HCT116 (cell line): ENCODE data around the gene RNF145. TPM values are rescaled to one million over a fixed set of nuclear protein-coding genes. Genes with fewer than 3 reads are reported as not detected.

ENCODE experiments used
- ATAC-seq: fragments of 200-7000 bp; cut with Tn5 transposase; 2 replicates; pipeline ENCODE4 v1.9.1; 2020; ENCODE audit warnings: mild to moderate bottlenecking, moderate library complexity
- BruUV-seq: library from RNA; stranded (reverse); fragments of 400-500 nt; replicated peaks from 2 replicates; lab custom pipeline; 2021; lab: Mats Ljungman, UMichigan
- CTCF ChIA-PET: fragments of 300-600 bp; sonication (Branson Sonifier 250); formaldehyde crosslinking; loops from one replicate; lab custom pipeline; 2021; ENCODE audit warnings: antibody characterized with exemption; lab: Charles Lee
- POLR2A ChIA-PET: fragments of 300-600, 350-600 bp; sonication (Branson Sonifier 250); formaldehyde crosslinking; loops from one replicate; lab custom pipeline; 2021; ENCODE audit warnings: antibody characterized with exemption; lab: Charles Lee
- RAD21 ChIA-PET, 2 experiments: fragments of 300-600 bp; sonication (Branson Sonifier 250); formaldehyde crosslinking; loops; one replicate each; lab custom pipeline; 2023; ENCODE audit warnings: low total read pairs in 2 of 2; ENCODE audit not compliant: uncharacterized antibody in 2 of 2, unreplicated experiment in 2 of 2, low non-redundant PET in 1 of 2; lab: Charles Lee
- DNase-seq: peaks from one replicate; pipeline ENCODE4 v3.0.0-alpha.2; 2010; ENCODE audit warnings: low read depth, low spot score
- H2AFZ ChIP-seq: fragments of 200-600 bp; shearing (Covaris generic), sonication (generic); 2 replicates; pipeline ENCODE4 v1.6.1; 2017; ENCODE audit warnings: low read depth, mixed run types, mixed read lengths, antibody characterized with exemption, low read length; ENCODE audit not compliant: poor library complexity, severe bottlenecking
- H3K27ac ChIP-seq: 2 replicates; pipeline ENCODE4 v1.5.1; 2012; ENCODE audit warnings: low read depth, low read length
- H3K27me3 ChIP-seq: fragments of 200-600 bp; sonication (generic); 2 replicates; pipeline ENCODE4 v1.6.1; 2016; ENCODE audit warnings: mixed run types, low read length, mixed read lengths; ENCODE audit not compliant: insufficient read depth
- H3K36me3 ChIP-seq, 2 experiments: fragments of 200-500 bp in 1 of 2; fragments of 200-600 bp in 1 of 2; sonication (Bioruptor generic) in 1 of 2; sonication (generic) in 1 of 2; 2 replicates each; pipeline versions ENCODE4 v1.5.1 to v1.6.1; 2014 to 2016; ENCODE audit warnings: low read length in 2 of 2, inconsistent platforms in 1 of 2, mixed read lengths in 1 of 2, mixed run types in 1 of 2; ENCODE audit not compliant: insufficient read depth in 2 of 2, control insufficient read depth in 1 of 2
- H3K4me1 ChIP-seq, 2 experiments: fragments of 200-600 bp in 1 of 2; sonication (generic) in 1 of 2; 2 replicates each; pipeline versions ENCODE4 v1.5.1 to v1.6.1; 2012 to 2017; ENCODE audit warnings: low read length in 2 of 2, inconsistent platforms in 1 of 2, mild to moderate bottlenecking in 1 of 2, mixed read lengths in 1 of 2, mixed run types in 1 of 2, moderate library complexity in 1 of 2; ENCODE audit not compliant: insufficient read depth in 2 of 2, control insufficient read depth in 1 of 2
- H3K4me2 ChIP-seq: fragments of 200-600 bp; sonication (generic); 2 replicates; pipeline ENCODE4 v1.6.1; 2017; ENCODE audit warnings: mixed run types, low read length, mixed read lengths
- H3K4me3 ChIP-seq, 2 experiments: fragments of 200-600 bp in 1 of 2; sonication (generic) in 1 of 2; replicated peaks in 1 of 2; 2 replicates each; pipeline ENCODE4 v1.5.1; 2011 to 2016; ENCODE audit warnings: low read length in 2 of 2, control low read depth in 1 of 2, low read depth in 1 of 2, mild to moderate bottlenecking in 1 of 2, mixed read lengths in 1 of 2, mixed run types in 1 of 2
- H3K79me2 ChIP-seq: fragments of 200-600 bp; sonication (generic); 2 replicates; pipeline ENCODE4 v1.6.1; 2017; ENCODE audit warnings: mild to moderate bottlenecking, mixed run types, low read length, moderate library complexity, mixed read lengths; ENCODE audit not compliant: insufficient read depth
- H3K9ac ChIP-seq: fragments of 200-600 bp; sonication (generic); 2 replicates; pipeline ENCODE4 v1.6.1; 2016; ENCODE audit warnings: low read length, mixed read lengths
- H3K9me2 ChIP-seq: fragments of 200-600 bp; sonication (generic), shearing (Covaris generic); 2 replicates; pipeline ENCODE4 v1.6.1; 2017; ENCODE audit warnings: mixed run types, mild to moderate bottlenecking, moderate library complexity; ENCODE audit not compliant: insufficient read depth
- H3K9me3 ChIP-seq, 2 experiments: fragments of 200-500 bp in 1 of 2; fragments of 200-600 bp in 1 of 2; sonication (Bioruptor generic) in 1 of 2; sonication (generic) in 1 of 2; 2 replicates each; pipeline ENCODE4 v1.6.1; 2014 to 2017; ENCODE audit warnings: low read length in 2 of 2, mixed read lengths in 2 of 2, inconsistent platforms in 1 of 2, low read depth in 1 of 2, mild to moderate bottlenecking in 1 of 2, mixed run types in 1 of 2, moderate library complexity in 1 of 2; ENCODE audit not compliant: control insufficient read depth in 1 of 2, insufficient read depth in 1 of 2
- H4K20me1 ChIP-seq: fragments of 200-600 bp; sonication (generic), shearing (Covaris generic); 2 replicates; pipeline ENCODE4 v1.6.1; 2017; ENCODE audit warnings: mixed run types, mild to moderate bottlenecking, moderate library complexity; ENCODE audit not compliant: insufficient read depth
- CEBPB ChIP-seq: IDR thresholded peaks from 2 replicates; pipeline ENCODE4 v1.6.1; 2012; ENCODE audit warnings: low read depth
- CTCF ChIP-seq, 3 experiments: fragments of 200-600 bp in 1 of 3; sonication (generic) in 1 of 3; IDR thresholded peaks in 2 of 3; conservative IDR thresholded peaks in 1 of 3; 2 replicates each; pipeline ENCODE4 v1.5.1; 2012 to 2017; ENCODE audit warnings: low read depth in 2 of 3, low read length in 2 of 3, antibody characterized with exemption in 1 of 3, borderline replicate concordance in 1 of 3, control low read depth in 1 of 3, mild to moderate bottlenecking in 1 of 3, mixed read lengths in 1 of 3, mixed run types in 1 of 3, moderate library complexity in 1 of 3; ENCODE audit not compliant: insufficient read depth in 1 of 3
- EGR1 ChIP-seq: IDR thresholded peaks from 2 replicates; pipeline ENCODE4 v1.6.1; 2012; ENCODE audit warnings: low read depth
- ELF1 ChIP-seq: IDR thresholded peaks from 2 replicates; pipeline ENCODE4 v1.6.1; 2012; ENCODE audit warnings: low read depth, borderline replicate concordance
- EZH2 ChIP-seq: fragments of 200-600 bp; sonication (generic); IDR thresholded peaks from 2 replicates; pipeline ENCODE4 v1.6.1; 2017; ENCODE audit warnings: antibody characterized with exemption, mixed run types
- EZH2phosphoT487 ChIP-seq: fragments of 200-600 bp; IDR thresholded peaks from 2 replicates; pipeline ENCODE4 v1.6.1; 2018; ENCODE audit warnings: antibody characterized with exemption, borderline replicate concordance
- JUND ChIP-seq: IDR thresholded peaks from 2 replicates; pipeline ENCODE4 v1.6.1; 2012
- REST ChIP-seq: IDR thresholded peaks from 2 replicates; pipeline ENCODE4 v1.6.1; 2012; ENCODE audit warnings: low read depth
- SIN3A ChIP-seq: IDR thresholded peaks from 2 replicates; pipeline ENCODE4 v1.6.1; 2012; ENCODE audit warnings: low read depth
- SP1 ChIP-seq: IDR thresholded peaks from 2 replicates; pipeline ENCODE4 v1.6.1; 2012; ENCODE audit warnings: low read depth
- YY1 ChIP-seq: IDR thresholded peaks from 2 replicates; pipeline ENCODE4 v1.6.1; 2011; ENCODE audit warnings: low read length, low read depth, moderate library complexity, mild to moderate bottlenecking; ENCODE audit not compliant: insufficient replicate concordance; ENCODE audit errors: extremely low read depth
- ZNF274 ChIP-seq: fragments of 200-500 bp; sonication (Bioruptor generic); IDR thresholded peaks from 2 replicates; pipeline ENCODE4 v1.6.1; 2014; ENCODE audit warnings: mild to moderate bottlenecking, low read depth, low read length, inconsistent platforms
- intact Hi-C: fragments of 100-400 bp; cut with micrococcal nuclease; formaldehyde crosslinking; loops from 2 replicates; pipeline ENCODE4 v1.10.0; 2022
- total RNA-seq: library from RNA; stranded (reverse); gene quantifications from one replicate; pipeline ENCODE4 v1.2.1, GENCODE V29; 2021; ENCODE audit not compliant: unreplicated experiment
- TF ChIP-seq, protein P1 (sequence below): IDR thresholded peaks from 2 replicates; pipeline ENCODE4 v1.6.1; 2012

Gene RNF145
- total RNA-seq, 1 experiment from 2014 or later = 60.6 TPM

DNA sequence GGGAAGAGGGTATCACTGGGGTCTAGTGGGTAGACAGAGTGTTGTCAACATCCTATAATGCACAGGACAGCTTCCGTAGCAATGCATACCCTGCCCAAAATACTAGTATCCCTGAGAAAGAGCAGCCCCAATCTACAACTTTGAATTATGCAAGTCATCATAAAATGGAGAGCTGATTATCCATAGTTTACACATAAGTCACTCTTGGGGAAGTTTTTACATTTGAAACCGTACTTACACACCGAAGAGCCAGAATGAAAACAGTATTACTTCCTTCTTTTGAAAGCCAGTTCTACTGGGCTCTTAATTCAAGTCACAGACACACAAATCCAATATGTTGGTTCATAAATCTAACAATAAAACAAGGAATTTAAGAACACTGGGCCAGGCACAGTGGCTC is 21.6 kb downstream of the RNF145 start:
- Histone ChIP-seq H3K4me3 (no peak overlapping the region), H3K4me1 (peaks cover 4 to 14% of the 10 kb centered on the region in 2 experiments; a peak in 2 of 4 replicates), H3K36me3 (peaks cover 0 to 2% of the 10 kb centered on the region in 2 experiments; a peak in 2 of 4 replicates), H3K27me3 (no peaks in the 10 kb centered on the region), H3K79me2 (peaks cover 55% of the 10 kb centered on the region), H2AFZ (no peak overlapping the region), H3K9me3 (no peaks in the 10 kb centered on the region), H3K4me2 (no peak overlapping the region), H3K9me2 (no peaks in the 10 kb centered on the region), H4K20me1 (peaks cover 3% of the 10 kb centered on the region; the same call in 1 of the 2 replicates), H3K9ac (no peak overlapping the region), H3K27ac (no peak overlapping the region)
- POLR2A ChIA-PET = no interaction called here
- TF ChIP-seq EZH2 (no peak), ZNF274 (no peak), EZH2phosphoT487 (no peak)
- TF ChIP-seq, protein P1, sequence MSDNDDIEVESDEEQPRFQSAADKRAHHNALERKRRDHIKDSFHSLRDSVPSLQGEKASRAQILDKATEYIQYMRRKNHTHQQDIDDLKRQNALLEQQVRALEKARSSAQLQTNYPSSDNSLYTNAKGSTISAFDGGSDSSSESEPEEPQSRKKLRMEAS = no peak
- CTCF ChIA-PET = no interaction called here
- DNase-seq (no peak), ATAC-seq (no peak)
- no TSS peak for BruUV-seq
- intact Hi-C loops = no loop called here
- RAD21 ChIA-PET = no interaction called here

DNA sequence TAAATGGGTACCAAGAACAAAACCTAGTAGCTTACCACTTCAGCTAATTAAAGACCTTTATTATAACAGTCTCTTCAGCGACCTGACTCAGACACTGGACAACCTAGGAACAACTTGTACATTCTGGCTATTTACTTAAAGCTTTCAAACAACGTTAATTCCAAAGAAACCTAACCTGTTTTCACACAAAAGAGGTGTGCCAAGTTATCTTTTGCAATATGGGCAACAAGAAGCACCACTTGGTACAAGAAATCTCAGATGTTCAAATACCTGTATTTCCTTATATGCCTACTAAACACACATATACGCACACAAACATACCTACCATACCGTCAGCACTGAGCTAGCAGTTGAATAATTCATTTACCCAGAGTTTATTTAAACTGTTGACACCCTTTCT is 23.0 kb downstream of the RNF145 start:
- ATAC-seq = no peak
- BruUV-seq = no TSS peak
- ChIA-PET CTCF (interaction anchor here (2.1 kb wide), 1 partner anchor 29 kb away, joined by 6 read pairs; no protein-coding TSS in a partner anchor), RAD21 (no interaction called here), POLR2A (no interaction called here)
- intact Hi-C loops = no loop called here
- no peak overlapping the region for H3K9ac ChIP-seq
- no peaks in the 10 kb centered on the region for H3K27me3 ChIP-seq
- DNase-seq = no peak
- no peak overlapping the region for H3K4me3 ChIP-seq
- no peaks in the 10 kb centered on the region; a peak in 2 of 4 replicates for H3K36me3 ChIP-seq
- peaks cover 3% of the 10 kb centered on the region; the same call in 1 of the 2 replicates for H4K20me1 ChIP-seq
- H3K4me2 ChIP-seq = no peak overlapping the region
- H3K79me2 ChIP-seq = peaks cover 51% of the 10 kb centered on the region
- H2AFZ ChIP-seq = no peak overlapping the region
- H3K4me1 ChIP-seq = peaks cover 4 to 14% of the 10 kb centered on the region in 2 experiments; a peak in 2 of 4 replicates
- H3K27ac ChIP-seq = no peak overlapping the region
- no peaks in the 10 kb centered on the region for H3K9me2 ChIP-seq
- H3K9me3 ChIP-seq = no peaks in the 10 kb centered on the region
- TF ChIP-seq JUND (no peak), REST (no peak), YY1 (no peak), SP1 (no peak), ELF1 (no peak), EGR1 (no peak), CTCF (IDR thresholded peaks at IDR 0.05 in 2 of 3, conservative IDR thresholded peaks at IDR 0.05 in 1 of 3; ENCODE audit: borderline replicate concordance in 1 of 3, insufficient read depth in 1 of 3, low read depth in 2 of 3, low read length in 2 of 3) (no peak), CEBPB (no peak), SIN3A (no peak)
